ENCODE measurements around the gene ACOT8.

GRCh38 chr20:45827030-45827652 is 30.1 kb downstream of the ACOT8 start, which contains the start of gene TNNC2:
- TF ChIP-seq POLR2A (IDR thresholded peaks at IDR 0.05) (no peak), CTCF (IDR thresholded peaks at IDR 0.05) (no peak)
